ENCODE data around the gene NR2C2.

- TF ChIP-seq CTCF (IDR thresholded peaks at IDR 0.05), result no peak
- TF ChIP-seq POLR2A (IDR thresholded peaks at IDR 0.05), result no peak
Measured at GRCh38 chr3:15086263-15086662, 138.9 kb downstream of the NR2C2 start.
